Activated T-helper 17 cell treated with anti-CD3 and anti-CD28 coated beads, Interleukin-2, amount 50 U/mL, for 72 hours (primary cell): ENCODE measurements around the gene ENC1. TPM values are rescaled to one million over a fixed set of nuclear protein-coding genes. Genes with fewer than 3 reads are reported as not detected.

ENCODE experiments used
- ATAC-seq: fragments of 150-1000 bp; cut with Tn5 transposase; replicated peaks from 2 replicates; pipeline ENCODE4 v1.10.0; 2021; ENCODE audit warnings: mild to moderate bottlenecking, moderate library complexity
- H3K27ac Mint-ChIP-seq: one replicate; pipeline ENCODE4 v1.8.0; 2022; ENCODE audit warnings: mixed read lengths
- H3K27me3 Mint-ChIP-seq: one replicate; pipeline ENCODE4 v1.8.0; 2022; ENCODE audit warnings: mixed read lengths
- H3K36me3 Mint-ChIP-seq: one replicate; pipeline ENCODE4 v1.8.0; 2022; ENCODE audit warnings: low read depth, mild to moderate bottlenecking, mixed read lengths
- H3K4me1 Mint-ChIP-seq: one replicate; pipeline ENCODE4 v1.8.0; 2022; ENCODE audit warnings: mixed read lengths
- H3K4me3 Mint-ChIP-seq: one replicate; pipeline ENCODE4 v1.8.0; 2022; ENCODE audit warnings: mild to moderate bottlenecking, mixed read lengths
- H3K9me3 Mint-ChIP-seq: one replicate; pipeline ENCODE4 v1.8.0; 2022; ENCODE audit warnings: mixed read lengths
- total RNA-seq, 2 donors: library from RNA; stranded (reverse); gene quantifications; one replicate each; pipeline ENCODE4 v1.2.3, GENCODE V29; 2022

ENC1 gene
- total RNA-seq, 2 donors from 2014 or later = 0.42 to 0.89 TPM

DNA sequence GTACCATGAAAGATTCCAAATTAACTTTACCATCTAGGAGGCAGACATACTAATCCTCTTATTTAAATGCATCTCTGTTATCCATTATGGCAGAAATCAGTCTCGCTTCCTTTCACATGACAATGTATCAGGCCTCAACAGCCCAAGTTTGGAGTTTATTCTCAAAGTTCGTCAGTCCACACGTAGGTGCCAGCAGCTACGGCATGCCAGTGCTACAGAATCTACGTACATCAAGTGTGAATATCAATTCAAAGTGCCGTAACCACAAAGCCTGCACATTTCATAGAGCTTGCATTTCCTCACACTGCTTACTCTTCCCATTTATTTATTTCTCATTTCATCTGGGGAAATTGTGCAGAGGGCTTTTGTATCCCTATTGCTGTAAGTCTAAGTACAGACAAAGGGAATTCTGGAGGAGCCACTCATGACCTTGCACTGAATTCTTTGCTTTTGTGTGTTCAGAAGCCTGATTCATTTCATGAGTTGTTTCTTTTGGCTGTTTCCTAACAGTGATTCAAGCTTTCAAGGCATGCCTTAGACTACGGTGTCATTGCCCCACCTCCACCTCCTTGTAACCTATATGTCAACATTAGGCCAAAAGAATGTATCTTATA lies 10.0 kb downstream of the ENC1 start:
- Mint-ChIP-seq H3K36me3 (no peaks in the 10 kb centered on the region), H3K27ac (no peak overlapping the region), H3K9me3 (no peaks in the 10 kb centered on the region), H3K4me1 (peaks cover 13% of the 10 kb centered on the region), H3K4me3 (no peak overlapping the region), H3K27me3 (peaks cover 10% of the 10 kb centered on the region)
- ATAC-seq = peak; percentile 48

- H3K4me3 Mint-ChIP-seq = no peak overlapping the region
Measured at GRCh38 chr5:74629326-74629725, 11.2 kb downstream of the ENC1 start.

GRCh38 chr5:74628359-74628758 lies 12.2 kb downstream of the ENC1 start:
- Mint-ChIP-seq H3K27ac (no peak overlapping the region), H3K4me1 (peaks cover 13% of the 10 kb centered on the region), H3K27me3 (peaks cover 19% of the 10 kb centered on the region)

More at GRCh38 chr5:74629326-74629725, 11.2 kb downstream of the ENC1 start:
- ATAC-seq = no peak
- H3K36me3 Mint-ChIP-seq = no peaks in the 10 kb centered on the region
- no peaks in the 10 kb centered on the region for H3K9me3 Mint-ChIP-seq
- H3K4me1 Mint-ChIP-seq = peaks cover 13% of the 10 kb centered on the region
- H3K27ac Mint-ChIP-seq = no peak overlapping the region
- peaks cover 11% of the 10 kb centered on the region for H3K27me3 Mint-ChIP-seq

GRCh38 chr5:74627646-74628279 lies 12.8 kb downstream of the ENC1 start:
- no peaks in the 10 kb centered on the region for H3K36me3 Mint-ChIP-seq
- H3K9me3 Mint-ChIP-seq = no peaks in the 10 kb centered on the region
- H3K27ac Mint-ChIP-seq = no peak overlapping the region
- H3K4me1 Mint-ChIP-seq = peaks cover 13% of the 10 kb centered on the region
- peaks cover 24% of the 10 kb centered on the region for H3K27me3 Mint-ChIP-seq
- no peak overlapping the region for H3K4me3 Mint-ChIP-seq
- ATAC-seq = no peak

More at GRCh38 chr5:74628359-74628758, 12.2 kb downstream of the ENC1 start:
- no peak for ATAC-seq
- Mint-ChIP-seq H3K9me3 (no peaks in the 10 kb centered on the region), H3K4me3 (no peak overlapping the region), H3K36me3 (no peaks in the 10 kb centered on the region)

GRCh38 chr5:74626386-74627222 lies 13.9 kb downstream of the ENC1 start:
- Mint-ChIP-seq H3K4me1 (peaks cover 10% of the 10 kb centered on the region), H3K27me3 (peaks cover 26% of the 10 kb centered on the region), H3K9me3 (no peaks in the 10 kb centered on the region), H3K27ac (no peak overlapping the region), H3K4me3 (no peak overlapping the region), H3K36me3 (no peaks in the 10 kb centered on the region)
- no peak for ATAC-seq

- H3K4me3 Mint-ChIP-seq = no peak overlapping the region
- H3K9me3 Mint-ChIP-seq = no peaks in the 10 kb centered on the region
- peaks cover 26% of the 10 kb centered on the region for H3K27me3 Mint-ChIP-seq
- H3K27ac Mint-ChIP-seq = no peak overlapping the region
- ATAC-seq = no peak
- peaks cover 5% of the 10 kb centered on the region for H3K4me1 Mint-ChIP-seq
- H3K36me3 Mint-ChIP-seq = no peaks in the 10 kb centered on the region
Measured at GRCh38 chr5:74625742-74626241, 14.7 kb downstream of the ENC1 start.

- H3K4me1 Mint-ChIP-seq = peaks cover 5% of the 10 kb centered on the region
Measured at GRCh38 chr5:74624931-74625505, 15.5 kb downstream of the ENC1 start.

GRCh38 chr5:74624501-74624900 lies 16.0 kb downstream of the ENC1 start:
- no peaks in the 10 kb centered on the region for H3K9me3 Mint-ChIP-seq
- H3K36me3 Mint-ChIP-seq = no peaks in the 10 kb centered on the region
- H3K4me3 Mint-ChIP-seq = no peak overlapping the region
- H3K27me3 Mint-ChIP-seq = peaks cover 26% of the 10 kb centered on the region
- H3K27ac Mint-ChIP-seq = no peak overlapping the region
- peaks cover 5% of the 10 kb centered on the region for H3K4me1 Mint-ChIP-seq
- ATAC-seq = no peak

More at GRCh38 chr5:74624931-74625505, 15.5 kb downstream of the ENC1 start:
- Mint-ChIP-seq H3K36me3 (no peaks in the 10 kb centered on the region), H3K27me3 (peaks cover 26% of the 10 kb centered on the region), H3K4me3 (no peak overlapping the region), H3K9me3 (no peaks in the 10 kb centered on the region), H3K27ac (no peak overlapping the region)
- no peak for ATAC-seq

DNA sequence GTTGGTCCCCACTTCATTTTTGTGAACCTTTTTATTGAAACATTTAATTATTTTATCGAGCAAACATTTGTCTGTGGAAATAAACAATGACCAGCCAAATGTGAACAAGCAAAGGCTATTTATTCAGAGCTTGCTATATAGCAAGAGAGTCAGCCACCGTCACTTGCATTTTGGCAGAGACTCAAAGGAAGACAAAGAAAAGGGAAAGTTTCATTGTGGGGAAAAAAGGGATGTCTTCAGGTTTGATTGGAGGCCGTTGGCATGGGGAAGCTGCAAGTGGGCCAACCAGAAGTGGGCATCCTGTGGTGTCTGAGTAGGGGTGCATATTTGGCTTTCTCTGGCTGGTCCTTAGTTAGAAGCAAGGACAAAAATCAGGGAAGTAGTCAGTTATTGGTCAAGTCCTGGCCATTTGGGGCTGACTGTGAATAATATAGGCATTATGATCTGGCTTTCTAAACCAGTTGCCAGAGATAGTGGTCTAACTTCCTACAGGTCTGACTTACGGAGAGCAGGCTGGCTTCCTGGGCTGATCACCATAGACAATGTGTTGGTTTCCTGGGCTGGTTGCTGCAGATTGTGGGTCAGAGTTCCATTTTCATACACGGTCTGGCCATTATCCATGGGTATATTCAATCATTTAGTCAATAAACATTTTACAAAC lies 16.6 kb downstream of the ENC1 start:
- Mint-ChIP-seq H3K27me3 (peaks cover 31% of the 10 kb centered on the region), H3K4me3 (no peak overlapping the region), H3K27ac (no peak overlapping the region), H3K9me3 (no peaks in the 10 kb centered on the region), H3K4me1 (peaks cover 5% of the 10 kb centered on the region), H3K36me3 (no peaks in the 10 kb centered on the region)
- no peak for ATAC-seq

GRCh38 chr5:74623006-74623611 lies 17.4 kb downstream of the ENC1 start:
- H3K9me3 Mint-ChIP-seq = no peaks in the 10 kb centered on the region
- H3K27me3 Mint-ChIP-seq = peaks cover 33% of the 10 kb centered on the region
- ATAC-seq = no peak
- no peak overlapping the region for H3K27ac Mint-ChIP-seq
- H3K36me3 Mint-ChIP-seq = no peaks in the 10 kb centered on the region
- peaks cover 5% of the 10 kb centered on the region for H3K4me1 Mint-ChIP-seq
- H3K4me3 Mint-ChIP-seq = no peak overlapping the region

- H3K36me3 Mint-ChIP-seq = no peaks in the 10 kb centered on the region
- peak; percentile 97 for ATAC-seq
- H3K27me3 Mint-ChIP-seq = peaks cover 35% of the 10 kb centered on the region
- H3K27ac Mint-ChIP-seq = no peak overlapping the region
- no peaks in the 10 kb centered on the region for H3K9me3 Mint-ChIP-seq
- peak overlapping the region; percentile 33 for H3K4me3 Mint-ChIP-seq
- H3K4me1 Mint-ChIP-seq = peaks cover 5% of the 10 kb centered on the region
Measured at GRCh38 chr5:74622122-74622521, 18.4 kb downstream of the ENC1 start.

DNA sequence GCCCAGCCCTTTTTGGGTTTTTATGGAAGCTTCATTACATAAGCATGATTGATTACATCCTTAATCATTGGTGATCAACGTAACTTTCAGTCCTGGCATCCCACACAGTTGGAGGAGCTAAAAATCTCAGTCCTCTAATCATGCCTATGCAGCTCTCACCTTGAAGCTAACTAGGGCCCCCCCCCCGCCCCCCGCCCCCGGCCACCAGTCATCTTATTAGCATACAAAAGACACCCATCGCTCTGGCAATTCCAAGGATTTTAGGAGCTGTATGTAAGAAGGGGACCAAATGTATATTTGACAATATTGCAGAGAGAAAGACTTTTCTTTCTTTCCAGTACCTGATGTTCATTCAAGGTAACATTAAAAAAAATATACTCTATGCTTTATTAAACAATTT lies 19.0 kb downstream of the ENC1 start:
- no peaks in the 10 kb centered on the region for H3K36me3 Mint-ChIP-seq
- H3K4me3 Mint-ChIP-seq = peak overlapping the region; percentile 33
- peaks cover 35% of the 10 kb centered on the region for H3K27me3 Mint-ChIP-seq
- no peak for ATAC-seq
- H3K9me3 Mint-ChIP-seq = no peaks in the 10 kb centered on the region
- peaks cover 5% of the 10 kb centered on the region for H3K4me1 Mint-ChIP-seq
- no peak overlapping the region for H3K27ac Mint-ChIP-seq

GRCh38 chr5:74619308-74619707 lies 21.2 kb downstream of the ENC1 start:
- H3K9me3 Mint-ChIP-seq = no peaks in the 10 kb centered on the region
- H3K27ac Mint-ChIP-seq = no peak overlapping the region
- H3K27me3 Mint-ChIP-seq = peaks cover 24% of the 10 kb centered on the region
- H3K4me3 Mint-ChIP-seq = no peak overlapping the region
- H3K4me1 Mint-ChIP-seq = peaks cover 5% of the 10 kb centered on the region
- no peaks in the 10 kb centered on the region for H3K36me3 Mint-ChIP-seq
- ATAC-seq = no peak

DNA sequence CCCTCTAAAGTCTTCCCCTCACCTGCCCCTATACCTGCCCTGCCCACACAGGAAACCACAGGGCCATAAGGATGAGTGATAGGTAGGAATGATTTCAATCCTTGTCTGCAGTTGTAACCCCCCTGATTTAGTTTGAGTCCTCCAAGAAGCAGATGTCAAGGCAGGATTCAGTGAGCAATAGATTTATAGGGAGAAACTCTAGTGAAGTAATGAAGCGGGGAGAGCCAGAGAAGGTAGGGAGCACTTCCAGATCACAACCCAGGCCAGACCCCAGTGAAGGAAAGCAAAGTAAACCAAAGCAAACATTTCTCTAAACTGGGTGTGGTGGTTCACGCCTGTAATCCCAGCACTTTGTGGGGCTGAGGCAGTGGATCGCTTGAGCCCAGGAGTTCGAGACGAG lies 22.4 kb downstream of the ENC1 start:
- H3K36me3 Mint-ChIP-seq = no peaks in the 10 kb centered on the region
- no peak for ATAC-seq
- H3K27ac Mint-ChIP-seq = no peak overlapping the region
- no peaks in the 10 kb centered on the region for H3K9me3 Mint-ChIP-seq
- H3K4me3 Mint-ChIP-seq = no peak overlapping the region
- H3K27me3 Mint-ChIP-seq = peaks cover 15% of the 10 kb centered on the region
- H3K4me1 Mint-ChIP-seq = peaks cover 5% of the 10 kb centered on the region
